GM19193 (cell line): Measurements from ENCODE around the gene LZIC.

Experiments used
- POLR2A ChIP-seq: IDR thresholded peaks from 4 replicates; pipeline ENCODE4 v1.6.1; 2011; ENCODE audit not compliant: insufficient read depth, insufficient read length; ENCODE audit errors: extremely low read depth

Gene LZIC

DNA sequence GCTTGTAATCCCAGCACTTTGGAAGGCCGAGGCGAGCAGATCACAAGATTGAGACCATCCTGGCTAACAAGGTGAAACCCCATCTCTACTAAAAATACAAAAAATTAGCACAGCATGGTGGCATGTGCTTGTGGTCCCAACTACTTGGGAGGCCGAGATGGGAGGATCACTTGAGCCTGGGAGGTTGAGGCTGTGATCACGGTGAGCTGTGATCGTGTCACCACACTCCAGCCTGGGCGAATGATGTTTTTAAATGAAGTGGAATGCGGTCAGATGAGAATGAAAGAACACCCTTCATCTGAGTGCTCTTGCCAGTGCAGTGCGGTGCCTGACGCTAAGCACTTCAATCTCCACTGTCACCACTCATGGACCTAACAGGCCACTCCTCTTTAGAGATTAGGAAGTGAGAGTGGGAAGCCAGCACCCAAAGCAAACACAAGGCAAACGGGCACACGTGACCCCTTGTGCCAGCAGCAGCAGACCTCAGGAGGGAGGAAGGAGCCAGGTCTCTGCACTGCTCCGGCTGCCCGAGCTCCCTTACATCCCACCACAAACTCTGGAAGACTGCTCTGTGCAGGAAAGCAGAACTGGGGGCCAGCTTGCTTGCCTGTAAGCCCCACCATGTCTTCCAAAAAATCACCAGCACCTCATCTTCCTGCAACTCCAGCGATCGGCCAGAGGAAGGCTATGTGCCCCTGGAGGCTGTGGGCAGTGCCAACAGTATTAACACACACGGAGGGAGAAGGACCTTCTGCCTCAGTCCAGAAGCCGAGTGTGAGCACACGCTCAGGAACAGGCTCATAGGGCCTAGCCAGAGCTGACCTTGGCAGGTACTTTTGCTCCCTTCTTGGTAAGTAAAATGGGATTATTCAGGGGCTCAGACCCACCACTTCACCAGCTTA, 42.8 kb downstream of the LZIC start:
- no peak for TF ChIP-seq POLR2A

DNA sequence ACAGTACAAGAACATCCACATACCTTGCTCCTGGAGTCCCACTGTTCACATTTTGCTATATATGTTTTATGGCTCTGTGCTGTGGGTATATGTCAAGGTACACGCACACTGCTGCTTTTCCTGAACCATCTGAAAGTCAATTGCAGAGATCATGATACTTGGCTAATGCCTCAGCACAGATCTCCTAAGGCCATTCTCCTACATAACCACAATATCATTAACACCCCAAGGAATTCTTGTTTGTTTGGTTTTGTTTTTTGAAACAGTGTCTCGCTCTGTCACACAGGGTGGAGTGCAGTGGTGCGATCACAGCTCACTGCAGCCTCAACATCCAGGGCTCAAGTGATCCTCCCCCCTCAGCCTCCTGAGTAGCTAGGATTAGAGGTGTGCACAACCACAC, 49.1 kb downstream of the LZIC start:
- no peak for TF ChIP-seq POLR2A

DNA sequence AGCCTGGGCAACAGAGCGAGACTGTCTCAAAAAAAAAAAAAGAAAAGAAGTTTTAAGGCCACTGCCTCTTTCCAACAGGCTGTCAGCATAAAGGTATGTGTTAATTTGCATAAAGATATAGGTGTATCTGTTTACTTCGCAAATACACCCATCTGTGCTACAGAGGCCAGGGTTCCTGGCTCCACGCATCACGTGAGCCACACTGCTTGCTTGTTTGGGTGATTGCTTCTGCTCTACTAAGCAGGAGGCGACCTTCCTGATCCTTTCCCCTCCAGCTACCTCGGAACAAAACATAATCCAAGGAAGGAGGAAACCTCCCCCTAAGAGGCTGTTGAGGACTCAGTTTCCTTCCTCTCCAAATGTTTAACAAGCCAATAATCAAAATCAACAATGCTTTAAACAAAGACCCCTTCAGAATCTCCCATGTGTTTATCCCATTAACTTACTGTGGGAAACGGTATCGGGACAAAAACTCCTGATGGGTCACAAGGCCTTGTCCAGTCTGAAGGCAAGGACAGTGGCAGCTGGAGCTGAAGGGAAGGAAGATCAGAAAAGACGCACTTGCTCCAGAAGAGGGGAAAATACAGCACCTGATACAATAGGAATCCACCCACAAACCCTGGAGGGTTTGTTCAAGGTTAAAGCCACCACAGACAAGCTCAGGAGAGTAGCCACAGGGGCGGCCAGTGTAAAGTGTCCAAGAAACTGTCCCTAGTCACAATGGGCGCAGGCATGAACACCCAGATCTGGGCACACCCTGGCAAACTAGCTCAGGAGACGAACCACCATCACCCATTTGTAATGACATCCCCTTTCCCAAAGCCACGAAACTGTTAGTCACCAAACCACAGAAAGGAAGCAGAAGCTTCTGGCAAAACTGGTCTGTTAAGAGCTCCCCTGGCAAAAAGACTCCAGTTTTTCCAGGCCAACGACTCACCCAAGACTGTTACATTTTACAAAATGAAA, 50.3 kb downstream of the LZIC start:
- no peak for TF ChIP-seq POLR2A

DNA sequence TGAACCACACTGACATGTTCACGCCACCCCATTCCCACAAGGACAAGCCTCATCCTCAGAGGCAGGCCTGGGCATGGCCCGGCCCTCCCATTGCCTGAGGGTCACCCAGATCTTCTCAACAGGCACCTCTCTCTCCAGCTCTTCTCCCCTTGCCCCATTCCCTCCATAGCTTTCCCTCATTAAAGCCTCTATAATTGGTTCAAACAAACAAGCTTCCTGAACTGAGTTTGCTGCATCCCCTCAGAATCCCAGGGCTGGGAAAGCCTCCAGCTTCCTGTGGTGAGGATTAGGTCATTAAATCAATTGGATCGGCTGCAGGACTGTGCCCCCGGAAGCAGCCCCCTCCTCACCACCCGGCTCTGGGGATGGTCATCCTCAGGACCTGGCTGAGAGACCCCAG, 52.0 kb downstream of the LZIC start:
- TF ChIP-seq POLR2A = no peak

DNA sequence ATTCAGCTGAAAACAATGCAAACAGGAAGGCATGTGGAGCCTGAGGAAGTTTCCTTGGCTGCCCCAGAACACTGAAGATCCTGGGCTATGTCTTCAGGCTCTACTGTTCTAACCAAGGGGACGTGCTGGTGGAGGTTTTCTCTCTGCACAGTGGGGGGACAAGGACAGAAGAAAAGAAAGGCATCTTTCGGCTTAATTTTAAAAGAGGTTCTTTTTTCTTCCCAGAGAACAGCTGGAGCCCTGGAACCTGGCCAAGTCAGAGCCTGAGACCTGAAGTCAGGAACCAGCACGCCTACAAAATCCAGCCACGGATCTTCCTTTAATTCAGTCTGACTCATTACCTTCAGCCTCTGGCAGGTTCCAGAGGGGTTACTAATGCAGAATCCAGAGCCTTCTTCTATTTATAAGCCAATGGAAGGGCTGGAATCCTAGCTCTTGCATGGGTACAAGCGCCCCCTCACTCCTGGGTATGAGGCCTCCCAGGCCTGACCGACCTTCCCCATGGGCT, 52.9 kb downstream of the LZIC start:
- TF ChIP-seq POLR2A = no peak

DNA sequence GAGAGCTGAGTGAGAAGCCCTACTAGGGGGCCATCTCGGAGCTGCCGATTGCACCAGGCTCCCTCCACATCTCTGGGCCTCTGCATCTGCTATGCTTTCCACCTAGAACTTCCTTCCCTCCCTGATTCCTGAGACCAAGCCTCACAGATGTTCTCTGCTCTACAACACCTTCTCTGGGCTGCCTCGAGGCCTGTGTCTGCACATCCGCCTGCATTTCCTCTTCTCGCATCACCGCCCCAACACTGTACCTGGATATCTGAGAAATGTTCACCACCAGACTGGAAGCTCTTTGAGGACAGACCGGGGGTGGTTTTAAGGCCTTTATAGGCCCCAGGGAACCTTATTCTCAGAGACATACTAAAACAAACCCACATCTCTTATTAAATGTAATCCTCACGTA, 53.8 kb downstream of the LZIC start:
- TF ChIP-seq POLR2A = no peak

DNA sequence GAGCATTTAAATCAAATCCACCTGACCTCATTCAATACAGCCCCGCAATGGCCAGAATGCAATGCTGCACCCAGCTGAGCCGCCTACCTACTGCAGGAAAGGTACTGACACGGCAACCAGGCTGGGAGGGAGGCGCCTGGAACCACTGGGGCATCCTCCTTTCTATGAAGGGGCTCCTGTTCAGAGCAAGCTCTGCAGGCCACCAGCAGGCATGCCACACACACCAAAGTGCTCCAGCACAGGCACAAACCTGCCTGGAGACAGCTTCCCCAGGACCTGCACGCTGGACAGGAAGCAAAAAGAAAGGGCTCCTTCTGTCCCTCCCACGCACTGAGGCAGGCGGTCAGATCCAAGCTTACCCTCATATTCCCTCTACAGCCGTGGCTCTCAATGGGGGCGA, 54.3 kb downstream of the LZIC start:
- no peak for TF ChIP-seq POLR2A

DNA sequence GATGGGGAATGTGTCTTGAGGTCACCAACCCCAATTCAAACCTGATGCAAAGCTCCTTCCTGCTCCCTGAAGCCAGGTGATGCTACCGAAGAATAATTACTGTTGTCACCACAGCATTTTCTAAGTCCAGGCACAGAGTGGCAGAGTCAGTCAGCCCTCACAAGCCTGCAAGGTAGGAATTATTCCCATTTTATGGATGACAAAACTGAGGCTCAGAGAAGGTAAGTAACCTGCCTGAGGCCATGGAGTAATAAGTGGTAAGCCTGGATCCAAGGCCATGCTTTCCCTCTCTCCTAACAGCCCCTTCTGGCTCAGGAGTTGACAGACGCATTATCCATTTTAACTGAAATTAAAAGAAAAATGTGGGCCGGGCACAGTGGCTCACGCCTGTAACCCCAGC, 56.1 kb downstream of the LZIC start:
- TF ChIP-seq POLR2A = no peak

DNA sequence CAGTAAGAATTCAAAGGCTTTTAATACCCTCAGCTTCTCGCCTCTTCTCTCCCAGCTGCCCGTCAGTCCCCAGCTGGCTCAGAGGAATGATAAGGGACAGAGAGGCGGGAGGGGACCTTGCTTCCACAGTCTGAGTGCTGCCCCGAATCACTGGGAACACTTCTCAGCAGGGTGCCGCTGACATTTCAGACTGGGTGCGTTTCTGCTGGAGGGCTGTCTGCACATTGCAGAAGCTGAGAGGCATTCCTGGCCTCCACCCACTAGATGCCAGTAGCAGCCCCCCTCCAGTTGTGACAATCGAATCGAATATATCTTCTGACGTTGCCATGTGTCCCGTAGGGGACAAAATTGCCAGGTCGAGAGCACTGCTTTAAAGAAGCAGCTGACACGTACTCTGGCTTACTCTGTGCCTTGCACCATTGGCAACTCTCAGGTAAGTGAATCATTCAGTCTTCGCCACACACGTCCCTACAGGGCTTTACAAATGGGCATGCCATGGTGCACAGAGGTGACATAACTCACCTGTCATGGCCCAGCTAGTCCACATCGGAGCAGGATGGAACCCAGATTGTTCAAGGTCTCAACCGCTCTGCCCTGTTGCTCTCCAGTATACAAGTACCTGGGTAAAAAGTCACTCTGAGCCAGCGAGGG, 57.0 kb downstream of the LZIC start:
- TF ChIP-seq POLR2A = no peak

DNA sequence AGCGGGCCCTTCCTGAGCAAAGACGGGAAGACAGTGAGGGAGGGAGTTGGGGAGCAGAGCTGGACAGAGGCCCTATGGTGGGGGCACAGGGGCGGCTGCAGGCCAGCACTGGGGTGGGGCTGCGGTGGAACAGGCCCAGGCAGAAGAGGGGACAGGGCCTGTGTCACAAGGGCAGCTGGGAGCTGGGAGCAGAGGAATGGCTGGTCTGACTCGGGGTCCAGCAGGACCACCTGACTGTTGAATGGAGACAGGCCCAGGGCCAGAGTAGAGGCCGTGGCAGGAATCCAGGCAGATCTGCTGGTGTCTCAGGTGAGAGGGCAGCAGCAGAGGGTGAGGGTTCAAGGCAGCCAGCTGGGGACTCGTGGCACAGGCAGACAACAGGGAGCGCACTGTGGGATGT, 58.4 kb downstream of the LZIC start:
- TF ChIP-seq POLR2A = no peak

DNA sequence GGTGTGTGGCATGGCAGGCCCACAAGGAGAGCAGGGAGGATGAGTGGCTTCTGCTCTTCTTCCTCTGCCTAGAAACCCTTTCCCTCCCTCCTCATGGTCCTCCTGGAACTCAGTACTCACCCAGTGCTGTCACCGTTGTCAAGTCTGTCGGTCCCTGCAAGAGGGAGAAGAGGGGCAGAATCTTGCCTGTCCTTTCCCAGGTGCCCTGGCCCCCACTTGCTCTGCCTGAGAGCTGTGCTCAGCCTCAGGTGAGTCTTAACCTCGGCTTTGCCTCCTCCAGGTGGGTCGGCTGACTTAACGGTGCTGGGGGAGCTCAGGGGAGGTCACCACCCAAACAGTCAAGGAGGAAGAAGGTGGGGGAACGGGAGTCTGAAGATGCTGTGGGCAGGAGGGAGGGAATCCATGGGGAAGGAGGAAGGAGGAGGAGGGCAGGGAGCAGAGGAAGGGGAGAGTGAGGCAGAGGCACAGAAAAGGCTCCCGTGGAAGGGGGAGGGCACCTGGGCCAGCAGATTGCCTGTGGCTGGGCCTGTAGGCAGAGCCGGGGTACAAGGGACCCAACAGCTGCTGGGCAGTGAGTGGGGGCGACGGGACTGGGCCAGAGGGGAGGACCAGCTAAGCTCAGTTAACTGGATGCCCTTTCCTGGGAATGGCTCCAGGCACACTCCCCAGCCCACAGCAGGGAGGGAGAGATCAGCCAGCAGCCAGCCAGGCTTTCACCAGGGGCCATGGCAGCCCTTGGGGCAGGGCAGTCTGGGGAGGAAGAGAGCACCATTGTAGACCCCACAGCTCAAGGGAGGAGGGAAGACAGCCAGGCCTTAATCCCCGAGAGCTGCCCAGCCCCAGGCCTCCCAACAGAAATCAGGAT, 59.4 kb downstream of the LZIC start:
- no peak for TF ChIP-seq POLR2A

DNA sequence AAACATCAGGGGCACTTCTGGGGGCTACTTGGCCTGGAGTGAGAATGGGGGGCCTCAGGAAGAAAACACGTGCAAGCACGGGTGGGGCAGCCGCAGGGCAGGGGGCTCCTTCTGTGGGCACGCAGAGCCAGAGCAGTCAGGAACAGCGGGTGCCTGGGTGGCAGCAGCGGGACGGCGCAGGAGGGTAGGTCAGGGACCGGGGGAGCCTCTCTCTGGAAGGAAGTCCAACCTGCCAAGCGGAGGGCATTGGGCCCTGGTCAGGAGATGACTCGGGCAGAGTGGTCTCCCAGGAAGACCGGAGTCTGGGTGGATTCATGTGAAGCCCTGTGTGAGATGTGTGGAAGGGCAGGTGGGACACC, 60.3 kb downstream of the LZIC start:
- no peak for TF ChIP-seq POLR2A

DNA sequence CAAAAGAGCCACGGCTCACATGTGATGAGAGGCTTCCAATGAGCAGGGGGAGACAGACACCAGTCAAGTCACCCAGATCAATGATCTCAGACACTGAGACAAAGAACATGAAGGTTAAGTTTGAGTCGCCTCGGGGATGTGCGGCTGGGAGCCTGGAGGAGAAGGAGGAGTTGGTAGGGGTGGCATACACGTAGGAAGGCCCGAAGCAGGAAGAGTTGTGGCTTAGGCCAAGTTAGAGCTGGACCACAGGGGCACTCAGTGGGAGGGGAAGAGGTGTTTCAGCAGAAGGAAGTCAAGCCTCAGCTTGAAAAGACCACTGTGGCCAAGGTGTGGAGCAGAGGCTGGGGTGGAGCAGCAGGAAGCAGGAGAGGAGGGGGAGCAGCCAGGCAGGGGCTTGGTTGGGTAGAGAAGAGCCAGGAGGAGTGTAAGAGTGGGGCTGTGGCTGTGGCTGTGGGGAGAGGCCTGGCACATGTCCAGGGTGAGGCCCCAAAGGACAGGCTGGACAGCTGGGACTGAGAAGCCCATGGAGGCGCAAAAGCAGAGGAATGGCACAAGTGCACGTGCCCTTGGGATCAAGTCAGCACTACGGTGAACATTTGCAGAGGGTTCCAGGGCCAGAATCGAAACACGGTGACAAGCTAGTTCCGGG, 60.8 kb downstream of the LZIC start:
- no peak for TF ChIP-seq POLR2A

DNA sequence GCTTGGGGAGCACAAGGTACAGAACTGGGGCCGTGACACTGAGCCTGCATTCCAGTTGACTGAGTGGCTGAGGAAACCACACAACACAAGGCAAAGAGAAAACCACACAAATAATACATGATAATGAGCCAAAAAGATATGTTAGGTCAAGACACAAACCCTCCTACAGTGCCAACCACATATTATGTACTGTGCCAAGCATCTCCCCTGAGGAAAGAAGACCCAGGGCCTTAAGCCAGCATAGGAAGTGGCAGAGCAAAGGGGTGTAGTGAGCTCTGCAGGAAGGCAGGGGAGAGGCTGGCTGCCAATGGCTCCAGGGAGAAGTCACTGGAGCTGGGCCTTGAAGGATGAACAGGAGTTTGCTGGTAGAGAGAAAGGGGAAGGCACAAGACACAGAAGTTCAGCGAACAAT, 61.3 kb downstream of the LZIC start:
- TF ChIP-seq POLR2A = no peak
